Measurements from ENCODE around the gene CTAGE6.
"Not testable (repeated sequence)": the region's sequence is repeated elsewhere in the genome, so short reads cannot be mapped to it uniquely, and the experiment has no call there.

Gene CTAGE6

GRCh38 chr7:143715543-143716193 lies 41.8 kb downstream of the CTAGE6 start:
- H3K27ac ChIP-seq (ENCODE audit: insufficient read depth, low read depth, low read length, poor library complexity, severe bottlenecking); H3K4me1 ChIP-seq (ENCODE audit: control insufficient read depth, insufficient read depth, low read length); H3K4me3 ChIP-seq (ENCODE audit: insufficient read depth, low read depth, low read length); H3K9me3 ChIP-seq (ENCODE audit: control insufficient read depth, low read length); H3K36me3 ChIP-seq (ENCODE audit: control insufficient read depth, insufficient read depth, low read length); H3K27me3 ChIP-seq (ENCODE audit: control insufficient read depth, insufficient read depth, low read length, poor library complexity, severe bottlenecking): not testable (repeated sequence)

GRCh38 chr7:143714581-143715454 lies 42.7 kb downstream of the CTAGE6 start:
- H3K27ac ChIP-seq (ENCODE audit: insufficient read depth, low read depth, low read length, poor library complexity, severe bottlenecking); H3K4me3 ChIP-seq (ENCODE audit: insufficient read depth, low read depth, low read length); H3K9me3 ChIP-seq (ENCODE audit: control insufficient read depth, low read length); H3K27me3 ChIP-seq (ENCODE audit: control insufficient read depth, insufficient read depth, low read length, poor library complexity, severe bottlenecking); H3K36me3 ChIP-seq (ENCODE audit: control insufficient read depth, insufficient read depth, low read length); H3K4me1 ChIP-seq (ENCODE audit: control insufficient read depth, insufficient read depth, low read length): not testable (repeated sequence)
- WGBS, 2 experiments, result no CpG with 5 or more reads among the region's 11 CpGs

- not testable (repeated sequence) for H3K36me3 ChIP-seq (ENCODE audit: control insufficient read depth, insufficient read depth, low read length); H3K27ac ChIP-seq (ENCODE audit: insufficient read depth, low read depth, low read length, poor library complexity, severe bottlenecking); H3K4me3 ChIP-seq (ENCODE audit: insufficient read depth, low read depth, low read length); H3K4me1 ChIP-seq (ENCODE audit: control insufficient read depth, insufficient read depth, low read length); H3K27me3 ChIP-seq (ENCODE audit: control insufficient read depth, insufficient read depth, low read length, poor library complexity, severe bottlenecking); H3K9me3 ChIP-seq (ENCODE audit: control insufficient read depth, low read length)
- 86 to 100% methylated on average over 1 of the region's 5 CpGs for WGBS, 2 experiments
These were observed 45.1 kb downstream of the CTAGE6 start for GRCh38 chr7:143712381-143712780.

- H3K27me3 ChIP-seq (ENCODE audit: control insufficient read depth, insufficient read depth, low read length, poor library complexity, severe bottlenecking); H3K9me3 ChIP-seq (ENCODE audit: control insufficient read depth, low read length); H3K27ac ChIP-seq (ENCODE audit: insufficient read depth, low read depth, low read length, poor library complexity, severe bottlenecking); H3K36me3 ChIP-seq (ENCODE audit: control insufficient read depth, insufficient read depth, low read length); H3K4me1 ChIP-seq (ENCODE audit: control insufficient read depth, insufficient read depth, low read length); H3K4me3 ChIP-seq (ENCODE audit: insufficient read depth, low read depth, low read length): not testable (repeated sequence)
- no CpG with 5 or more reads among the region's 4 CpGs for WGBS, 2 experiments
These were observed 45.7 kb downstream of the CTAGE6 start for GRCh38 chr7:143711727-143712324.

GRCh38 chr7:143709895-143710294 lies 47.6 kb downstream of the CTAGE6 start:
- no CpG with 5 or more reads among the region's 5 CpGs for WGBS, 2 experiments

More at GRCh38 chr7:143709895-143710294, 47.6 kb downstream of the CTAGE6 start:
- not testable (repeated sequence) for H3K27me3 ChIP-seq (ENCODE audit: control insufficient read depth, insufficient read depth, low read length, poor library complexity, severe bottlenecking); H3K36me3 ChIP-seq (ENCODE audit: control insufficient read depth, insufficient read depth, low read length); H3K4me3 ChIP-seq (ENCODE audit: insufficient read depth, low read depth, low read length); H3K4me1 ChIP-seq (ENCODE audit: control insufficient read depth, insufficient read depth, low read length); H3K27ac ChIP-seq (ENCODE audit: insufficient read depth, low read depth, low read length, poor library complexity, severe bottlenecking); H3K9me3 ChIP-seq (ENCODE audit: control insufficient read depth, low read length)

Data from ectodermal cell (in vitro differentiated cells).